ENCODE measurements around the gene PLCG1. TPM values are rescaled to one million over a fixed set of nuclear protein-coding genes. Genes with fewer than 3 reads are reported as not detected.

PLCG1 gene
- total and polyA plus RNA-seq, 9 of the 15 experiments (the other 6 are each of a cell fraction or from before 2014, with no cell fraction given), result 1.7 to 67.0 (median 34.8) TPM

GRCh38 chr20:41173161-41173721 is 35.9 kb downstream of the PLCG1 start (continued):
- TF ChIP-seq HEY1 (CRISPR knock-in tag; IDR thresholded peaks at IDR 0.05; ENCODE audit: borderline replicate concordance) (no peak), MEIS2 (IDR thresholded peaks at IDR 0.05; ENCODE audit: partially characterized antibody) (no peak), SAFB (IDR thresholded peaks at IDR 0.05; ENCODE audit: borderline replicate concordance, low read depth, low read length) (no peak), ZEB2 (IDR thresholded peaks at IDR 0.05) (no peak), RNF219 (CRISPR knock-in tag; IDR thresholded peaks at IDR 0.05) (no peak), CHCHD3 (CRISPR knock-in tag; IDR thresholded peaks at IDR 0.05) (no peak), DMBX1 (CRISPR knock-in tag; IDR thresholded peaks at IDR 0.05; ENCODE audit: borderline replicate concordance) (no peak), PURB (CRISPR knock-in tag; IDR thresholded peaks at IDR 0.05; ENCODE audit: low read depth) (no peak), MEF2A (IDR thresholded peaks at IDR 0.05; ENCODE audit: control insufficient read depth, low read depth, low read length) (no peak), NR1H2 (CRISPR knock-in tag; IDR thresholded peaks at IDR 0.05) (no peak), PHF21A (IDR thresholded peaks at IDR 0.05; ENCODE audit: borderline replicate concordance, low read depth) (no peak), MCM2 (IDR thresholded peaks at IDR 0.05; ENCODE audit: low read depth) (no peak), ATF7 (IDR thresholded peaks at IDR 0.05) (0 out of 2 replicates have a peak, but pooled peaks have one; percentile 14), EHMT2 (IDR thresholded peaks at IDR 0.05) (no peak), E2F3 (CRISPR knock-in tag; IDR thresholded peaks at IDR 0.05) (0 out of 2 replicates have a peak, but pooled peaks have one; percentile 21), ZNF444 (CRISPR knock-in tag; IDR thresholded peaks at IDR 0.05) (no peak), ZNF274 (IDR thresholded peaks at IDR 0.05; ENCODE audit: borderline replicate concordance, low read depth, low read length) (no peak), HNRNPL (IDR thresholded peaks at IDR 0.05; ENCODE audit: low read depth, low read length) (no peak), FOXO4 (CRISPR knock-in tag; IDR thresholded peaks at IDR 0.05) (no peak), SAP30 (IDR thresholded peaks at IDR 0.05; ENCODE audit: borderline replicate concordance, insufficient read depth, low read depth, low read length, poor library complexity, severe bottlenecking) (no peak), FOXJ2 (tag; IDR thresholded peaks at IDR 0.05) (no peak), ZNF431 (CRISPR knock-in tag; IDR thresholded peaks at IDR 0.05) (no peak), KDM2B (CRISPR knock-in tag; IDR thresholded peaks at IDR 0.05) (no peak), KAT8 (IDR thresholded peaks at IDR 0.05; ENCODE audit: low read depth) (no peak), NCOA2 (IDR thresholded peaks at IDR 0.05; ENCODE audit: partially characterized antibody in 2 of 2) (no peak)
